Lower lobe of right lung (tissue), 2 donors: ENCODE data around the gene CECR2. TPM values are rescaled to one million over a fixed set of nuclear protein-coding genes. Genes with fewer than 3 reads are reported as not detected.
A peak's percentile ranks its signal among the peaks of the same experiment; 100 is the strongest.
"Not testable (repeated sequence)": the region's sequence is repeated elsewhere in the genome, so short reads cannot be mapped to it uniquely, and the experiment has no call there.

Experiments
- ATAC-seq, 2 donors: fragments of 200-7000 bp; cut with Tn5 transposase; one replicate each; pipeline ENCODE4 v1.9.1; 2020 to 2022; ENCODE audit warnings: mild to moderate bottlenecking in 2 of 2, moderate library complexity in 2 of 2
- DNase-seq: peaks from one replicate; pipeline ENCODE4 v3.0.0-alpha.2; 2020
- H3K27ac ChIP-seq: fragments of 200-600 bp; one replicate; pipeline ENCODE4 v1.8.0; 2022
- H3K27me3 ChIP-seq: fragments of 200-600 bp; one replicate; pipeline ENCODE4 v1.8.0; 2022; ENCODE audit warnings: low read depth
- H3K36me3 ChIP-seq: fragments of 200-600 bp; one replicate; pipeline ENCODE4 v1.8.0; 2022; ENCODE audit warnings: mild to moderate bottlenecking
- H3K4me1 ChIP-seq: fragments of 200-600 bp; one replicate; pipeline ENCODE4 v1.8.0; 2022
- H3K4me3 ChIP-seq: fragments of 200-600 bp; one replicate; pipeline ENCODE4 v1.8.0; 2022; ENCODE audit warnings: mild to moderate bottlenecking
- H3K9me3 ChIP-seq: fragments of 200-600 bp; one replicate; pipeline ENCODE4 v1.8.0; 2022
- intact Hi-C: fragments of 100-400 bp; cut with DNase I; formaldehyde crosslinking; loops from one replicate; pipeline ENCODE4 v1.11.0; 2022
- total RNA-seq: library from RNA; stranded (reverse); fragmentation: NEBNext Ultra II Directional; extraction: Animal tissue kit (Norgen Biotek cat#: 25700); gene quantifications from one replicate; pipeline ENCODE4 v1.2.1, GENCODE V29; 2021
- TF ChIP-seq, protein P1 (sequence below): fragments of 200-600 bp; IDR thresholded peaks from one replicate; pipeline ENCODE4 v1.8.0; 2022; ENCODE audit warnings: antibody characterized with exemption, mild to moderate bottlenecking
- donor health status: DM: no; HTN: yes; CAD: no; lungs with severe emphysema.

The CECR2 gene
- total RNA-seq, 1 donor from 2014 or later, result 10.9 TPM

- Histone ChIP-seq H3K36me3 (no peaks in the 10 kb centered on the region), H3K4me3 (peak overlapping the region; percentile 21), H3K27ac (peak overlapping the region; percentile 65), H3K4me1 (peaks cover 16% of the 10 kb centered on the region), H3K9me3 (no peaks in the 10 kb centered on the region), H3K27me3 (no peaks in the 10 kb centered on the region)
- intact Hi-C loops, result no loop called here
- DNase-seq, result no peak
- TF ChIP-seq, protein P1, sequence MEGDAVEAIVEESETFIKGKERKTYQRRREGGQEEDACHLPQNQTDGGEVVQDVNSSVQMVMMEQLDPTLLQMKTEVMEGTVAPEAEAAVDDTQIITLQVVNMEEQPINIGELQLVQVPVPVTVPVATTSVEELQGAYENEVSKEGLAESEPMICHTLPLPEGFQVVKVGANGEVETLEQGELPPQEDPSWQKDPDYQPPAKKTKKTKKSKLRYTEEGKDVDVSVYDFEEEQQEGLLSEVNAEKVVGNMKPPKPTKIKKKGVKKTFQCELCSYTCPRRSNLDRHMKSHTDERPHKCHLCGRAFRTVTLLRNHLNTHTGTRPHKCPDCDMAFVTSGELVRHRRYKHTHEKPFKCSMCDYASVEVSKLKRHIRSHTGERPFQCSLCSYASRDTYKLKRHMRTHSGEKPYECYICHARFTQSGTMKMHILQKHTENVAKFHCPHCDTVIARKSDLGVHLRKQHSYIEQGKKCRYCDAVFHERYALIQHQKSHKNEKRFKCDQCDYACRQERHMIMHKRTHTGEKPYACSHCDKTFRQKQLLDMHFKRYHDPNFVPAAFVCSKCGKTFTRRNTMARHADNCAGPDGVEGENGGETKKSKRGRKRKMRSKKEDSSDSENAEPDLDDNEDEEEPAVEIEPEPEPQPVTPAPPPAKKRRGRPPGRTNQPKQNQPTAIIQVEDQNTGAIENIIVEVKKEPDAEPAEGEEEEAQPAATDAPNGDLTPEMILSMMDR, result no peak
- ATAC-seq, result peak in 1 of 2 donors; percentile 35
These were observed 194.7 kb downstream of the CECR2 start for GRCh38 chr22:17563936-17564391.

DNA sequence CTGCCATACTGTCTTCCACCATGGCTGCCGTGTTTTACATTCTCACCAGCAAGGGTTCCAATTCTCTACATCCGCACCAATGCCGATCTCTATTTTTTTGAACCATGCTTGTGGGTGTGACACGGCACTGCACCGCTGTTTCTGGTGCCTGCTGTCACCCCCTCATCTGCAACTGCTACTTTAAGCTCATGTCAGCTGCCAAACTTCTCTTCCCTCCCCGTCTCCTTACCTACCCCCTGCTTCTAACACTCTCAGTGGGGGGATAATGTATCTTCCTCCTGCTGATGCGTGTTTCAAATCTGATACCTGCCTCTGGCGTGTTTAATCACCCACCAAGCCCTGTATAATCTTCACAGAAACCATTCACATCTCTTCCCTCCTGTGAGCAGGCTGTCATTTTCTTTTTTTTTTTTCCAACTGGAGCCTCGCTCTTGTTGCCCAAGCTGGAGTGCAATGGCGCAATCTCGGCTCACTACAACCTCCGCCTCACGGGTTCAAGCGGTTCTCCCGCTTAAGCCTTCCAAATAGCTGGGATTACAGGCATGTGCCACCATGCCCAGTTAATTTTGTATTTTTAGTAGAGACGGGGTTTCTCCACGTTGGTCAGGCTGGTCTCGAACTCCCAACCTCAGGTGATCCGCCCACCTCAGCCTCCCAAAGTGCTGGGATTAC, 196.9 kb downstream of the CECR2 start:
- H3K4me3 ChIP-seq, DNase-seq, H3K27me3 ChIP-seq, ATAC-seq, H3K27ac ChIP-seq, H3K36me3 ChIP-seq, intact Hi-C loops, H3K9me3 ChIP-seq: not testable (repeated sequence)
- H3K4me1 ChIP-seq, result peaks cover 33% of the 10 kb centered on the region

DNA sequence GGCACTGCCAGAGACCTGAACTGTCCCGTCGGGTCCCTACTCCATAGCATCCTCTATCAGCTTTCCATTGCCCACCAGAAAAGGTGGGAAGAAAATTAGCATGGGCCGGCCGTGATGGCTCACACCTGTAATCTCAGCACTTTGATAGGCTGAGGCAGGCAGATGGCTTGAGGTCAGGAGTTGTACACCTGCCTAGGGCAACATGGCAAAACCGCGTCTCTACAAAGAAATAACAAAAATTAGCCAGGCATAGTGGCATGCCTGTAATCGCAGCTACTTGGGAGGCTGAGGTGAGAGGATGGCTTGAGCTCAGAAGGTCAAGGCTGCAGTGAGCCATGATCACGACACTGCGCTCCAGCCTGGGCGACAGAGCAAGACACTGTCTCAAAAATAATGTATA, 197.5 kb downstream of the CECR2 start:
- Histone ChIP-seq H3K27me3 (no peaks in the 10 kb centered on the region), H3K36me3 (no peaks in the 10 kb centered on the region), H3K4me3 (no peak overlapping the region), H3K4me1 (peaks cover 39% of the 10 kb centered on the region), H3K27ac (no peak overlapping the region), H3K9me3 (no peaks in the 10 kb centered on the region)
- intact Hi-C loops, result no loop called here
- DNase-seq, result no peak
- TF ChIP-seq, protein P1, result no peak
- no peak for ATAC-seq

GRCh38 chr22:17569971-17570511, 200.8 kb downstream of the CECR2 start:
- intact Hi-C loops, result no loop called here

GRCh38 chr22:17570851-17571631, 201.8 kb downstream of the CECR2 start:
- Histone ChIP-seq H3K36me3 (no peaks in the 10 kb centered on the region), H3K9me3 (no peaks in the 10 kb centered on the region), H3K27ac (peak overlapping the region; percentile 88), H3K4me1 (peaks cover 31% of the 10 kb centered on the region), H3K27me3 (no peaks in the 10 kb centered on the region), H3K4me3 (peak overlapping the region; percentile 35)
- DNase-seq (peak; percentile 71), ATAC-seq (peak; percentile 88)
- TF ChIP-seq, protein P1, result no peak
- intact Hi-C loops, result no loop called here

More at GRCh38 chr22:17569971-17570511, 200.8 kb downstream of the CECR2 start:
- H3K9me3 ChIP-seq, result no peaks in the 10 kb centered on the region
- no peaks in the 10 kb centered on the region for H3K36me3 ChIP-seq
- H3K4me1 ChIP-seq, result peaks cover 31% of the 10 kb centered on the region
- TF ChIP-seq, protein P1, result no peak
- ATAC-seq, result peak; percentile 55 to 60
- H3K27me3 ChIP-seq, result no peaks in the 10 kb centered on the region
- peak overlapping the region; percentile 25 for H3K4me3 ChIP-seq
- peak overlapping the region; percentile 88 for H3K27ac ChIP-seq
- no peak for DNase-seq
